GM12801 (cell line): ENCODE measurements around the gene NFXL1.

Source experiments
- TF ChIP-seq, protein P1 (sequence below): IDR thresholded peaks from one replicate; pipeline ENCODE4 v1.5.1; 2011; ENCODE audit warnings: control low read depth; ENCODE audit not compliant: insufficient read length; ENCODE audit errors: extremely low read depth

The NFXL1 gene

DNA sequence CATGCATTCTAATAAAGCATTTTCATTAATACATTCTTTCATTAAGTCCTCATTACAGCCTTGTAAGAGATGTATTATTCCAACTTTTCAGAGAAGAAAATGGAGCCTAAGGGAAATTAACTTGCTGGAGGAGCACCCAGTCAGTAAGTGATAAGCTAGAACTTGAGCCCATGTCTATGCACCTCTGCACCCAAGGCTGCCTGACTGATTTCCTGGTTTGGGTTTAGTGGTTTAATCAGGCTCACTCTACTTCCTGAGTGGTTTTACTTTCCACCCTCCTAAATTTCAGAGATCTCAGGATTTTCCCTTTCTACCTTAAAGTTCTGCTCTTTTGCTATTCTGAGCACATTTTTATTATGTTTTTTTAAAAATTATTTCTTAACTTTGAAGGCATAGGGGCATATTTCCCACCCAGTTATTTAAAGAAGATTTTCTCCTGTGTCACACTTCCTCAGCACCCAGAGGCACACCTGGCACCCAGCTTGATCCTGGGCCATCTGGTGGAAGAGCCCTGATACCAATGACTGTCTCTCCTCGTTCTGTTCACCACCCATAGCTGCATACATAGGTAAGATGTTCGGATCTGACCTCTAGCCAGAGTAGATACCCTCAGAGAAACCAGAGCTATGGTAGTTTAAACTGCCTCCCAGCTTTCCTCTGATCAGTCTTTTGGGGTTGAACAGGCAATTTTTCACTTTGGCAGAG lies 86.9 kb downstream of the NFXL1 start:
- TF ChIP-seq, protein P1, sequence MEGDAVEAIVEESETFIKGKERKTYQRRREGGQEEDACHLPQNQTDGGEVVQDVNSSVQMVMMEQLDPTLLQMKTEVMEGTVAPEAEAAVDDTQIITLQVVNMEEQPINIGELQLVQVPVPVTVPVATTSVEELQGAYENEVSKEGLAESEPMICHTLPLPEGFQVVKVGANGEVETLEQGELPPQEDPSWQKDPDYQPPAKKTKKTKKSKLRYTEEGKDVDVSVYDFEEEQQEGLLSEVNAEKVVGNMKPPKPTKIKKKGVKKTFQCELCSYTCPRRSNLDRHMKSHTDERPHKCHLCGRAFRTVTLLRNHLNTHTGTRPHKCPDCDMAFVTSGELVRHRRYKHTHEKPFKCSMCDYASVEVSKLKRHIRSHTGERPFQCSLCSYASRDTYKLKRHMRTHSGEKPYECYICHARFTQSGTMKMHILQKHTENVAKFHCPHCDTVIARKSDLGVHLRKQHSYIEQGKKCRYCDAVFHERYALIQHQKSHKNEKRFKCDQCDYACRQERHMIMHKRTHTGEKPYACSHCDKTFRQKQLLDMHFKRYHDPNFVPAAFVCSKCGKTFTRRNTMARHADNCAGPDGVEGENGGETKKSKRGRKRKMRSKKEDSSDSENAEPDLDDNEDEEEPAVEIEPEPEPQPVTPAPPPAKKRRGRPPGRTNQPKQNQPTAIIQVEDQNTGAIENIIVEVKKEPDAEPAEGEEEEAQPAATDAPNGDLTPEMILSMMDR: no peak

DNA sequence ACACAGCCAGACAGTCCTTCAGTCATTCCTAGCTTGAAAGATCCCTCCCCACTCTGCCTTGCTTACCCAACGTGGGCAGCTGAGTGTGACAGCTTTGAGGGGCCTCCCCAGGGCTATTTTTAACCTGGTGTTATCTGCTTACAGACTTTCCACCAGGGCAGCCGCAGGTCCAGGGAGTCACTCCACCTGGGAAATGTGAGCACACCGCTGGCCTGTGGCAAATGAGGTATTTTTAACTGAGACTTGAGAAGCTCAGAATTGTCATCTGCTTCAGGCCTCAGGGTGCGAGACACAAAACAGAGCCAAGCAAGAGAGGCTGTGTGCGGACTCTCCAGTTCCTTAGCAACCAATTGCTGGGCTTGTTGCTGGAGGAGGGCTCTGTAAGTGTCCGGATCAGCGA lies 89.5 kb downstream of the NFXL1 start:
- TF ChIP-seq, protein P1: no peak

DNA sequence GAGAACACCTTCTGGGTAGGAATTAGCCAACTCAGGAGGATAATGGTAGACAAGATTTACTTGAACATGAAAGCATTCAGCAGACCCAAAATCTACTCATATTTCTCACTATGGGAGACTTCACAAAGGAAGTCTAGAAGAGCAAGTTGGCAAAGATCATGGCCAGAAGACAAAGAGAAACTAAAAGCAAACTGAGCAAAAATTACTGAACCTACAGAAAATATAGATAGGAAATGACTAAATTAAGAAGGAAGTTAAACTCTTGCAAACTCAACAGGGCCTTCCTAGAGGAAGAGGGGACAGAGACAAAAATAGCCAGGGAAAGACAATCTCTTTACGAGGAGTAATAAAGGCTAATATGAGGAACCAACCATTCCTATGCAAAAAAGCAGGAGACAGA lies 95.2 kb downstream of the NFXL1 start:
- TF ChIP-seq, protein P1: no peak

DNA sequence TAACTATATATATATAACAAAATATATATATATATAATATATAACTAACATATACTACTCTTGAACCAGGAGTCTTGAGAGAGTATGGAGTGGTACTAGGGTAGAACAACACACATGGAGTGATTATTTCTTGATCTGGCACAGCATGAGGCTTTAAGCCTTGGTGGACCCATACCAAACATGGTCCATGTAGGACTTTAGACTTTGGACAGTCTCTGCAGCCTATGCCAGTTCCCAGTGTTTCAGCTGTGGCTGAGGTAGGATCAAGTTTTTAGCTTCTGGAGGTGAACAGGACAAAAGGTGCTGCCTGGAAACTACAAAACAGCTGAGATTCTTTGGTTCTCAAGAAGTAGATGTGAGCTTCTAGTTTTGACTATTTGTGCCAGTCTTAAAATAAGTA lies 97.1 kb downstream of the NFXL1 start:
- TF ChIP-seq, protein P1: no peak

DNA sequence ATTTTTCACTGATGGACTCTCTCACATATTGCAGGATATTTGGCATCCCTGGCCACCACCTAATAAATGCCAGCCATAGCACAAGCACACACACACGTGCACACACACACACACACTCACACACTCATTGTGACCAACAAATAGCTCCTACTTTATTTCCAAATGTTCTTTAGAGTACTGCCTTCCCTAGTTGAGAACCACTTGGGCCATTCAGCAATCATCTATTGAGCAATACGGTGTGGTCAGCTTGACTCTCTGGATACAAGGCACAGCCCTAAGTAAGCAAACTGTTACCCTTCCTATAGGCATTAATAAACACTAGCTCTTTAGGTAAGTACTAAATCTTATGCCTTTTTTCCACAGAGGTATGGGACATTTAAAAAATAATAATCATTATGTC lies 97.6 kb downstream of the NFXL1 start:
- TF ChIP-seq, protein P1: no peak

DNA sequence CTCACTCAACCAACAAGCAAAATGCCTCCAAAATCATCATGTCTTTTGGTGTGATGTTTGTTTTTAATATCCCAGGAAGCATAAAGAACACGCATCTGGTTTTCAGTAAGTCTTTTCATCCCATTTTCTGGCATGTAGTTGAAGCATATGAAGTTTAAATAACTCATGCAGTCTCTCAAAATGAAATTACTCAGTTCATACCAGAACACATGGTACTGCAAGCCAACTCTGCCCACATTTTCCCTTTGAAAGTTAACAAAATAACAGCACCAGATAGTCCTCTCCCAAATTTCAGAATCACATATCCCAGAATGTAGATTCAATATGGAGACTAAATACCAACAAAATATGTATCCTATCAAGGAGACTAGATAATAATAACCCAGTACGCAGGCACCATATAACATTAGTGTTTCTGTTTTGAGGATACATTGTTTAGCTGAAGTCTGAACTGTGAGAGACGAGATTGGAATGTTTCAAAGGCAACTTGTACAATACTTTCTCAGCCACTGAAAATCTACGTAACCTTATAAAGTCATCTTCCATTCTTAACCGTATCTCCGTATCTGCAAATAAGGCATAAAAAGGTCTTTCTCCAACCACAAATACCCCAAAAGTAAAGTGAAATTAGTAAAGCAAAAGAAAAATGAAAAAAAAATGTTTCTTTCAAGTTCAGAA lies 99.6 kb downstream of the NFXL1 start:
- TF ChIP-seq, protein P1: no peak

DNA sequence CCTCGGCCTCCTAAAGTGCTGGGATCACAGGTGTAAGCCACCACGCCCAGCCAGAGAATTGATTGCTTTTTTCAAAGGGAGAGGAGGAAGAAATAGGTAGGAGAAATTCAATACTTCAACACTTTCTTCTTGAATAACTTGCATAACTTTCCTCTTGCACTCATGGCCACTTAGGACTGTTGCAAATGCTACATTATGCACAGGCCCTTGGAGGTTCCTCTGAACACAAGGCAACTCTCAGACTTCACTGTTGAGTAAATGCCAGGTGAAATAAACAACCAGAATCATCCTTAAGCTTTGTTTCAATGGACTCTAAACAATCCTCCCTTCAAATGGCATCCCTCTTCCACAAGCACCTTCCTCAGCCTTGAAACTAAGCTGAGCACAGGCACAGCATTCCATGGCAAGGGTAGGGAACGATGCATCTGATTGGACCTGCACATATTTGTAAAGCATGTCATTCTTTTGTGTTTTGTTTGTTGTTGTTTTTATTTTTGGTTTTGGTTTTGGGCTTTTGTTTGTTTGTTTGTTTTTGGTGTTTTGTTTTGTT lies 104.7 kb downstream of the NFXL1 start:
- TF ChIP-seq, protein P1: no peak
